Endodermal cell (in vitro differentiated cells): ENCODE measurements around the gene COL23A1. TPM values are rescaled to one million over a fixed set of nuclear protein-coding genes. Genes with fewer than 3 reads are reported as not detected.

Source experiments
- DNase-seq: peaks from one replicate; pipeline ENCODE4 v3.0.0-alpha.2; 2017
- H3K27ac ChIP-seq: 2 replicates; pipeline ENCODE4 v1.5.1; 2013; ENCODE audit warnings: mild to moderate bottlenecking, low read depth, low read length, moderate library complexity
- H3K27me3 ChIP-seq: 2 replicates; pipeline ENCODE4 v1.6.1; 2013; ENCODE audit warnings: mild to moderate bottlenecking, low read length, moderate library complexity; ENCODE audit not compliant: insufficient read depth, control insufficient read depth, poor library complexity, severe bottlenecking
- H3K36me3 ChIP-seq: 2 replicates; pipeline ENCODE4 v1.7.0; 2013; ENCODE audit warnings: mild to moderate bottlenecking, low read length, moderate library complexity; ENCODE audit not compliant: control insufficient read depth, insufficient read depth
- H3K4me1 ChIP-seq: one replicate; pipeline ENCODE4 v1.7.0; 2013; ENCODE audit warnings: low read length; ENCODE audit not compliant: control insufficient read depth, insufficient read depth
- H3K4me3 ChIP-seq: 2 replicates; pipeline ENCODE4 v1.5.1; 2013; ENCODE audit warnings: mild to moderate bottlenecking, low read length, moderate library complexity
- H3K9ac ChIP-seq: 2 replicates; pipeline ENCODE4 v1.6.1; 2013; ENCODE audit warnings: mild to moderate bottlenecking, low read length, moderate library complexity; ENCODE audit not compliant: poor library complexity, severe bottlenecking; ENCODE audit errors: extremely low read depth
- H3K9me3 ChIP-seq: 2 replicates; pipeline ENCODE4 v1.6.1; 2013; ENCODE audit warnings: mild to moderate bottlenecking, low read length, moderate library complexity; ENCODE audit not compliant: control insufficient read depth
- H3K27ac Mint-ChIP-seq: 2 replicates; pipeline ENCODE4 v1.8.0; 2020; ENCODE audit warnings: mixed read lengths
- H3K27me3 Mint-ChIP-seq: 2 replicates; pipeline ENCODE4 v1.8.0; 2021; ENCODE audit warnings: mild to moderate bottlenecking, mixed read lengths; ENCODE audit not compliant: insufficient read depth
- H3K36me3 Mint-ChIP-seq: 2 replicates; pipeline ENCODE4 v1.8.0; 2020; ENCODE audit warnings: low read depth, mixed read lengths
- H3K4me1 Mint-ChIP-seq: 2 replicates; pipeline ENCODE4 v1.8.0; 2020; ENCODE audit warnings: mixed read lengths
- H3K4me3 Mint-ChIP-seq: 2 replicates; pipeline ENCODE4 v1.8.0; 2020; ENCODE audit warnings: mild to moderate bottlenecking, moderate library complexity, mixed read lengths
- H3K9me3 Mint-ChIP-seq: 2 replicates; pipeline ENCODE4 v1.8.0; 2020; ENCODE audit warnings: mild to moderate bottlenecking, mixed read lengths
- CTCF ChIP-seq: fragments of 200-600 bp; sonication (generic); conservative IDR thresholded peaks from 2 replicates; pipeline ENCODE4 v1.5.0; 2021; ENCODE audit warnings: antibody characterized with exemption, mild to moderate bottlenecking
- WGBS, 2 experiments: methylation state at CpG; one replicate each; pipeline versions ENCODE4 v1.1.5 to v1.1.7; 2013; ENCODE audit warnings: missing lambda C conversion rate in 2 of 2, mixed read lengths in 1 of 2; ENCODE audit not compliant: insufficient coverage in 1 of 2, insufficient read length in 1 of 2; 5-methylcytosine and 5-hydroxymethylcytosine counted together
- total RNA-seq, 2 donors: library from RNA; stranded (reverse); fragmentation: NEBNext Ultra II Directional in 1 of 2; extraction: Animal tissue kit (Norgen Biotek cat#: 25700) in 1 of 2; gene quantifications; 2 replicates in 1 of 2; 3 replicates in 1 of 2; pipeline ENCODE4 v1.2.1, GENCODE V29; 2021

Gene COL23A1
- total RNA-seq, 2 donors from 2014 or later: 50.2 to 71.3 TPM

- H3K9me3 Mint-ChIP-seq: peaks cover 14% of the 10 kb centered on the region
- no peak overlapping the region for H3K27ac ChIP-seq
- H3K4me1 Mint-ChIP-seq: peaks cover 21% of the 10 kb centered on the region
- H3K27me3 Mint-ChIP-seq: peaks cover 4% of the 10 kb centered on the region
- H3K27me3 ChIP-seq: no peaks in the 10 kb centered on the region
- H3K4me3 Mint-ChIP-seq: peak overlapping the region; percentile 70
- peaks cover 19% of the 10 kb centered on the region for H3K36me3 ChIP-seq
- peak overlapping the region; percentile 15 for H3K9ac ChIP-seq
- TF ChIP-seq CTCF: no peak
- H3K4me1 ChIP-seq: peaks cover 6% of the 10 kb centered on the region
- H3K9me3 ChIP-seq: peaks cover 19% of the 10 kb centered on the region
- peak overlapping the region; percentile 60 for H3K4me3 ChIP-seq
- 5 to 16% methylated on average over 12 to 92 of the region's 92 CpGs for WGBS, 2 experiments
- H3K36me3 Mint-ChIP-seq: peaks cover 41% of the 10 kb centered on the region
- DNase-seq: peak; percentile 83
- H3K27ac Mint-ChIP-seq: peak overlapping the region; percentile 95
These were observed 13.4 kb downstream of the COL23A1 start for GRCh38 chr5:178576591-178577351.

GRCh38 chr5:178573216-178573615 is 17.0 kb downstream of the COL23A1 start:
- Histone ChIP-seq H3K9ac (no peak overlapping the region), H3K27me3 (no peaks in the 10 kb centered on the region), H3K36me3 (peaks cover 26% of the 10 kb centered on the region), H3K4me3 (no peak overlapping the region), H3K4me1 (peaks cover 6% of the 10 kb centered on the region), H3K9me3 (peaks cover 31% of the 10 kb centered on the region), H3K27ac (no peak overlapping the region)
- H3K4me3 Mint-ChIP-seq: no peak overlapping the region
- H3K27ac Mint-ChIP-seq: no peak overlapping the region
- TF ChIP-seq CTCF: no peak
- peaks cover 21% of the 10 kb centered on the region for H3K4me1 Mint-ChIP-seq
- DNase-seq: peak; percentile 10
- WGBS, 2 experiments: 90 to 94% methylated on average over 6 to 7 of the region's 7 CpGs
- peaks cover 2% of the 10 kb centered on the region for H3K27me3 Mint-ChIP-seq
- peaks cover 21% of the 10 kb centered on the region for H3K9me3 Mint-ChIP-seq
- peaks cover 51% of the 10 kb centered on the region for H3K36me3 Mint-ChIP-seq

GRCh38 chr5:178572617-178573016 is 17.6 kb downstream of the COL23A1 start:
- H3K4me3 ChIP-seq: peak overlapping the region; percentile 28
- 100% methylated on average over 1 to 3 of the region's 4 CpGs for WGBS, 2 experiments
- no peak overlapping the region for H3K9ac ChIP-seq
- peaks cover 26% of the 10 kb centered on the region for H3K36me3 ChIP-seq
- H3K9me3 Mint-ChIP-seq: peaks cover 21% of the 10 kb centered on the region
- DNase-seq: no peak
- H3K4me1 ChIP-seq: peaks cover 6% of the 10 kb centered on the region
- no peak overlapping the region for H3K4me3 Mint-ChIP-seq
- H3K9me3 ChIP-seq: peaks cover 31% of the 10 kb centered on the region
- no peak for TF ChIP-seq CTCF
- H3K27me3 ChIP-seq: no peaks in the 10 kb centered on the region
- peaks cover 51% of the 10 kb centered on the region for H3K36me3 Mint-ChIP-seq
- no peak overlapping the region for H3K27ac Mint-ChIP-seq
- peaks cover 2% of the 10 kb centered on the region for H3K27me3 Mint-ChIP-seq
- no peak overlapping the region for H3K27ac ChIP-seq
- H3K4me1 Mint-ChIP-seq: peaks cover 19% of the 10 kb centered on the region
